ENCODE data around the gene TMEM132D.

Gene TMEM132D

GRCh38 chr12:129325566-129325965 is 578.3 kb downstream of the TMEM132D start:
- H3K27ac ChIP-seq (ENCODE audit: low read length), result no peak overlapping the region
- H3K9ac ChIP-seq (ENCODE audit: low read depth, low read length), result no peak overlapping the region
- H3K9me3 ChIP-seq (ENCODE audit: insufficient read depth, low read depth, low read length), result peaks cover 4% of the 10 kb centered on the region; the same call in 1 of the 2 replicates
- no peaks in the 10 kb centered on the region for H3K4me1 ChIP-seq (ENCODE audit: insufficient read depth, low read length)
- H3K4me3 ChIP-seq (ENCODE audit: low read length), result no peak overlapping the region
- H3K36me3 ChIP-seq (ENCODE audit: insufficient read depth, low read depth, low read length), result no peaks in the 10 kb centered on the region
- H3K27me3 ChIP-seq (ENCODE audit: insufficient read depth, low read length), result no peaks in the 10 kb centered on the region

GRCh38 chr12:129312048-129312447 is 591.8 kb downstream of the TMEM132D start:
- no peaks in the 10 kb centered on the region for H3K4me1 ChIP-seq (ENCODE audit: insufficient read depth, low read length)

GRCh38 chr12:129310346-129310745 is 593.5 kb downstream of the TMEM132D start:
- Histone ChIP-seq H3K4me1 (ENCODE audit: insufficient read depth, low read length) (no peaks in the 10 kb centered on the region), H3K4me3 (ENCODE audit: low read length) (no peak overlapping the region), H3K27me3 (ENCODE audit: insufficient read depth, low read length) (no peaks in the 10 kb centered on the region), H3K36me3 (ENCODE audit: insufficient read depth, low read depth, low read length) (no peaks in the 10 kb centered on the region), H3K9ac (ENCODE audit: low read depth, low read length) (no peak overlapping the region), H3K9me3 (ENCODE audit: insufficient read depth, low read depth, low read length) (no peaks in the 10 kb centered on the region), H3K27ac (ENCODE audit: low read length) (no peak overlapping the region)

More at GRCh38 chr12:129312048-129312447, 591.8 kb downstream of the TMEM132D start:
- Histone ChIP-seq H3K36me3 (ENCODE audit: insufficient read depth, low read depth, low read length) (no peaks in the 10 kb centered on the region), H3K27me3 (ENCODE audit: insufficient read depth, low read length) (no peaks in the 10 kb centered on the region), H3K9ac (ENCODE audit: low read depth, low read length) (no peak overlapping the region), H3K4me3 (ENCODE audit: low read length) (no peak overlapping the region), H3K27ac (ENCODE audit: low read length) (no peak overlapping the region), H3K9me3 (ENCODE audit: insufficient read depth, low read depth, low read length) (no peaks in the 10 kb centered on the region)

GRCh38 chr12:129305851-129306250 is 598.0 kb downstream of the TMEM132D start:
- Histone ChIP-seq H3K27me3 (ENCODE audit: insufficient read depth, low read length) (no peaks in the 10 kb centered on the region), H3K9ac (ENCODE audit: low read depth, low read length) (no peak overlapping the region), H3K4me1 (ENCODE audit: insufficient read depth, low read length) (no peaks in the 10 kb centered on the region; the same call in 1 of the 2 replicates), H3K9me3 (ENCODE audit: insufficient read depth, low read depth, low read length) (no peaks in the 10 kb centered on the region), H3K27ac (ENCODE audit: low read length) (no peak overlapping the region), H3K4me3 (ENCODE audit: low read length) (no peak overlapping the region), H3K36me3 (ENCODE audit: insufficient read depth, low read depth, low read length) (no peaks in the 10 kb centered on the region)

- H3K36me3 ChIP-seq (ENCODE audit: insufficient read depth, low read depth, low read length), result no peaks in the 10 kb centered on the region
- no peak overlapping the region for H3K4me3 ChIP-seq (ENCODE audit: low read length)
- no peak overlapping the region for H3K9ac ChIP-seq (ENCODE audit: low read depth, low read length)
- no peaks in the 10 kb centered on the region for H3K27me3 ChIP-seq (ENCODE audit: insufficient read depth, low read length)
- no peaks in the 10 kb centered on the region for H3K9me3 ChIP-seq (ENCODE audit: insufficient read depth, low read depth, low read length)
- no peaks in the 10 kb centered on the region; the same call in 1 of the 2 replicates for H3K4me1 ChIP-seq (ENCODE audit: insufficient read depth, low read length)
- H3K27ac ChIP-seq (ENCODE audit: low read length), result no peak overlapping the region
These were observed 599.3 kb downstream of the TMEM132D start for GRCh38 chr12:129304529-129304928.

- Histone ChIP-seq H3K4me1 (ENCODE audit: insufficient read depth, low read length) (no peaks in the 10 kb centered on the region; the same call in 1 of the 2 replicates), H3K4me3 (ENCODE audit: low read length) (no peak overlapping the region), H3K36me3 (ENCODE audit: insufficient read depth, low read depth, low read length) (no peaks in the 10 kb centered on the region), H3K27me3 (ENCODE audit: insufficient read depth, low read length) (no peaks in the 10 kb centered on the region), H3K9ac (ENCODE audit: low read depth, low read length) (no peak overlapping the region), H3K9me3 (ENCODE audit: insufficient read depth, low read depth, low read length) (no peaks in the 10 kb centered on the region; the same call in 1 of the 2 replicates), H3K27ac (ENCODE audit: low read length) (no peak overlapping the region)
These were observed 603.8 kb downstream of the TMEM132D start for GRCh38 chr12:129300011-129300410.

- no peak overlapping the region for H3K4me3 ChIP-seq (ENCODE audit: low read length)
- no peaks in the 10 kb centered on the region for H3K4me1 ChIP-seq (ENCODE audit: insufficient read depth, low read length)
- no peaks in the 10 kb centered on the region for H3K36me3 ChIP-seq (ENCODE audit: insufficient read depth, low read depth, low read length)
- no peaks in the 10 kb centered on the region; the same call in 1 of the 2 replicates for H3K9me3 ChIP-seq (ENCODE audit: insufficient read depth, low read depth, low read length)
- H3K9ac ChIP-seq (ENCODE audit: low read depth, low read length), result no peak overlapping the region
- H3K27ac ChIP-seq (ENCODE audit: low read length), result no peak overlapping the region
- no peaks in the 10 kb centered on the region for H3K27me3 ChIP-seq (ENCODE audit: insufficient read depth, low read length)
These were observed 604.9 kb downstream of the TMEM132D start for GRCh38 chr12:129298921-129299320.

- H3K27me3 ChIP-seq (ENCODE audit: insufficient read depth, low read length), result no peaks in the 10 kb centered on the region; the same call in 1 of the 2 replicates
- H3K9me3 ChIP-seq (ENCODE audit: insufficient read depth, low read depth, low read length), result no peaks in the 10 kb centered on the region; the same call in 1 of the 2 replicates
- H3K4me3 ChIP-seq (ENCODE audit: low read length), result no peak overlapping the region
- no peaks in the 10 kb centered on the region for H3K36me3 ChIP-seq (ENCODE audit: insufficient read depth, low read depth, low read length)
- H3K27ac ChIP-seq (ENCODE audit: low read length), result no peak overlapping the region
- H3K4me1 ChIP-seq (ENCODE audit: insufficient read depth, low read length), result no peaks in the 10 kb centered on the region
- no peak overlapping the region for H3K9ac ChIP-seq (ENCODE audit: low read depth, low read length)
These were observed 607.2 kb downstream of the TMEM132D start for GRCh38 chr12:129296671-129297070.

- H3K4me3 ChIP-seq (ENCODE audit: low read length), result no peak overlapping the region
These were observed 609.0 kb downstream of the TMEM132D start for GRCh38 chr12:129294868-129295267.

GRCh38 chr12:129279771-129280170 is 624.1 kb downstream of the TMEM132D start:
- peaks cover 3% of the 10 kb centered on the region; the same call in 1 of the 2 replicates for H3K9me3 ChIP-seq (ENCODE audit: insufficient read depth, low read depth, low read length)
- no peaks in the 10 kb centered on the region for H3K4me1 ChIP-seq (ENCODE audit: insufficient read depth, low read length)
- no peaks in the 10 kb centered on the region for H3K36me3 ChIP-seq (ENCODE audit: insufficient read depth, low read depth, low read length)
- H3K27ac ChIP-seq (ENCODE audit: low read length), result no peak overlapping the region
- no peak overlapping the region for H3K9ac ChIP-seq (ENCODE audit: low read depth, low read length)
- H3K27me3 ChIP-seq (ENCODE audit: insufficient read depth, low read length), result no peaks in the 10 kb centered on the region
- no peak overlapping the region for H3K4me3 ChIP-seq (ENCODE audit: low read length)

More at GRCh38 chr12:129294868-129295267, 609.0 kb downstream of the TMEM132D start:
- Histone ChIP-seq H3K27ac (ENCODE audit: low read length) (no peak overlapping the region), H3K9me3 (ENCODE audit: insufficient read depth, low read depth, low read length) (no peaks in the 10 kb centered on the region; the same call in 1 of the 2 replicates), H3K36me3 (ENCODE audit: insufficient read depth, low read depth, low read length) (no peaks in the 10 kb centered on the region), H3K4me1 (ENCODE audit: insufficient read depth, low read length) (no peaks in the 10 kb centered on the region), H3K9ac (ENCODE audit: low read depth, low read length) (no peak overlapping the region), H3K27me3 (ENCODE audit: insufficient read depth, low read length) (peaks cover 3% of the 10 kb centered on the region; the same call in 1 of the 2 replicates)

- Histone ChIP-seq H3K4me3 (ENCODE audit: low read length) (no peak overlapping the region), H3K9ac (ENCODE audit: low read depth, low read length) (no peak overlapping the region), H3K27me3 (ENCODE audit: insufficient read depth, low read length) (no peaks in the 10 kb centered on the region), H3K4me1 (ENCODE audit: insufficient read depth, low read length) (no peaks in the 10 kb centered on the region), H3K27ac (ENCODE audit: low read length) (no peak overlapping the region), H3K9me3 (ENCODE audit: insufficient read depth, low read depth, low read length) (no peaks in the 10 kb centered on the region; the same call in 1 of the 2 replicates), H3K36me3 (ENCODE audit: insufficient read depth, low read depth, low read length) (no peaks in the 10 kb centered on the region)
These were observed 627.3 kb downstream of the TMEM132D start for GRCh38 chr12:129276361-129277060.
